Neuronal stem cell (in vitro differentiated cells): ENCODE data around the gene AUTS2.

Source experiments
- DNase-seq: peaks from one replicate; pipeline ENCODE4 v3.0.0-alpha.2; 2013; ENCODE audit warnings: low spot score
- H2AFZ ChIP-seq: one replicate; pipeline ENCODE4 v1.6.1; 2013; ENCODE audit warnings: mild to moderate bottlenecking, low read length, inconsistent platforms
- H2AK5ac ChIP-seq: 2 replicates; pipeline ENCODE4 v1.6.1; 2013; ENCODE audit warnings: low read depth, mild to moderate bottlenecking, inconsistent platforms, low read length, moderate library complexity, mixed read lengths
- H2BK120ac ChIP-seq: 2 replicates; pipeline ENCODE4 v1.6.1; 2013; ENCODE audit warnings: low read depth, mild to moderate bottlenecking, inconsistent platforms, low read length, moderate library complexity, mixed read lengths
- H2BK12ac ChIP-seq: one replicate; pipeline ENCODE4 v1.6.1; 2013; ENCODE audit warnings: low read length, inconsistent platforms
- H2BK15ac ChIP-seq: 2 replicates; pipeline ENCODE4 v1.6.1; 2013; ENCODE audit warnings: mild to moderate bottlenecking, low read length, inconsistent platforms, mixed read lengths
- H2BK5ac ChIP-seq: one replicate; pipeline ENCODE4 v1.6.1; 2013; ENCODE audit warnings: inconsistent platforms, mild to moderate bottlenecking, low read length, moderate library complexity
- H3K14ac ChIP-seq: one replicate; pipeline ENCODE4 v1.6.1; 2013; ENCODE audit warnings: low read length, inconsistent platforms
- H3K18ac ChIP-seq: 2 replicates; pipeline ENCODE4 v1.6.1; 2013; ENCODE audit warnings: low read length, inconsistent platforms
- H3K23ac ChIP-seq: 2 replicates; pipeline ENCODE4 v1.6.1; 2013; ENCODE audit warnings: low read depth, mild to moderate bottlenecking, mixed read lengths, low read length, inconsistent platforms; ENCODE audit not compliant: poor library complexity
- H3K27ac ChIP-seq: replicated peaks from 3 replicates; pipeline ENCODE4 v1.5.1; 2013; ENCODE audit warnings: low read length, inconsistent platforms
- H3K27me3 ChIP-seq, 3 experiments: 2 replicates each; pipeline ENCODE4 v1.6.1; 2013; ENCODE audit warnings: low read length in 3 of 3, mild to moderate bottlenecking in 2 of 3, inconsistent platforms in 1 of 3, low read depth in 1 of 3, mixed read lengths in 1 of 3, moderate library complexity in 1 of 3; ENCODE audit not compliant: control insufficient read depth in 3 of 3, insufficient read depth in 3 of 3
- H3K36me3 ChIP-seq, 2 donors: replicated peaks in 1 of 2; 2 replicates each; pipeline ENCODE4 v1.6.1; 2013; ENCODE audit warnings: low read length in 2 of 2; ENCODE audit not compliant: control insufficient read depth in 2 of 2, insufficient read depth in 2 of 2
- H3K4ac ChIP-seq: 2 replicates; pipeline ENCODE4 v1.6.1; 2013; ENCODE audit warnings: inconsistent platforms, mild to moderate bottlenecking, low read length, moderate library complexity
- H3K4me1 ChIP-seq, 2 donors: 1 replicate in 1 of 2; 2 replicates in 1 of 2; pipeline ENCODE4 v1.6.1; 2013; ENCODE audit warnings: low read length in 2 of 2, low read depth in 1 of 2; ENCODE audit not compliant: control insufficient read depth in 2 of 2, insufficient read depth in 1 of 2
- H3K4me2 ChIP-seq: one replicate; pipeline ENCODE4 v1.6.1; 2013; ENCODE audit warnings: mild to moderate bottlenecking, low read length, inconsistent platforms; ENCODE audit not compliant: insufficient read depth, poor library complexity, severe bottlenecking
- H3K4me3 ChIP-seq, 2 donors: 2 replicates each; pipeline ENCODE4 v1.5.1; 2013; ENCODE audit warnings: low read length in 2 of 2, mild to moderate bottlenecking in 2 of 2, inconsistent platforms in 1 of 2, moderate library complexity in 1 of 2
- H3K79me1 ChIP-seq: one replicate; pipeline ENCODE4 v1.6.1; 2013; ENCODE audit warnings: low read depth, mild to moderate bottlenecking, inconsistent platforms, low read length, moderate library complexity
- H3K9ac ChIP-seq: one replicate; pipeline ENCODE4 v1.6.1; 2013; ENCODE audit warnings: mild to moderate bottlenecking, low read depth, low read length, inconsistent platforms; ENCODE audit not compliant: poor library complexity
- H3K9me3 ChIP-seq, 2 donors: replicated peaks in 1 of 2; 2 replicates each; pipeline versions ENCODE3 to v1.6.1; 2013; ENCODE audit warnings: low read length in 2 of 2, mild to moderate bottlenecking in 2 of 2, inconsistent platforms in 1 of 2, low read depth in 1 of 2, mixed read lengths in 1 of 2, moderate library complexity in 1 of 2; ENCODE audit not compliant: control insufficient read depth in 2 of 2, insufficient read depth in 1 of 2
- H4K8ac ChIP-seq: one replicate; pipeline ENCODE4 v1.6.1; 2013; ENCODE audit warnings: low read depth, mild to moderate bottlenecking, inconsistent platforms, low read length, moderate library complexity
- H4K91ac ChIP-seq: one replicate; pipeline ENCODE4 v1.6.1; 2013; ENCODE audit warnings: low read length, low read depth, mild to moderate bottlenecking, inconsistent platforms; ENCODE audit not compliant: poor library complexity
- WGBS, 2 donors: extraction: QIAGEN DNeasy Blood & Tissue Kit; methylation state at CpG; one replicate each; pipeline ENCODE4 v1.1.7; 2013; ENCODE audit warnings: missing lambda C conversion rate in 2 of 2, mixed read lengths in 1 of 2; ENCODE audit not compliant: insufficient read length in 2 of 2, insufficient replicate concordance in 1 of 2; ENCODE audit errors: extremely low coverage in 2 of 2; 5-methylcytosine and 5-hydroxymethylcytosine counted together

Gene AUTS2

GRCh38 chr7:70341446-70341845 lies 743.2 kb downstream of the AUTS2 start:
- no peak overlapping the region for H3K27ac ChIP-seq
- no peak for DNase-seq
- H3K27me3 ChIP-seq: no peaks in the 10 kb centered on the region
- H2BK15ac ChIP-seq: no peak overlapping the region
- no peak overlapping the region for H2BK120ac ChIP-seq
- no peak overlapping the region for H3K14ac ChIP-seq
- H3K9ac ChIP-seq: no peak overlapping the region
- H3K4me3 ChIP-seq: no peak overlapping the region
- peaks cover 3 to 14% of the 10 kb centered on the region in 2 donors for H3K4me1 ChIP-seq
- no peaks in the 10 kb centered on the region for H3K36me3 ChIP-seq
- H3K18ac ChIP-seq: no peak overlapping the region
- no peak overlapping the region for H2AK5ac ChIP-seq
- no peak overlapping the region for H2BK12ac ChIP-seq
- H3K23ac ChIP-seq: no peak overlapping the region
- no peak overlapping the region for H4K91ac ChIP-seq
- no peak overlapping the region for H2AFZ ChIP-seq
- no peak overlapping the region for H3K4me2 ChIP-seq
- H3K79me1 ChIP-seq: no peaks in the 10 kb centered on the region
- no CpG with 5 or more reads among the region's 2 CpGs for WGBS, 2 donors
- no peaks in the 10 kb centered on the region for H3K9me3 ChIP-seq
- H4K8ac ChIP-seq: no peak overlapping the region
- no peak overlapping the region for H3K4ac ChIP-seq
- no peak overlapping the region for H2BK5ac ChIP-seq

DNA sequence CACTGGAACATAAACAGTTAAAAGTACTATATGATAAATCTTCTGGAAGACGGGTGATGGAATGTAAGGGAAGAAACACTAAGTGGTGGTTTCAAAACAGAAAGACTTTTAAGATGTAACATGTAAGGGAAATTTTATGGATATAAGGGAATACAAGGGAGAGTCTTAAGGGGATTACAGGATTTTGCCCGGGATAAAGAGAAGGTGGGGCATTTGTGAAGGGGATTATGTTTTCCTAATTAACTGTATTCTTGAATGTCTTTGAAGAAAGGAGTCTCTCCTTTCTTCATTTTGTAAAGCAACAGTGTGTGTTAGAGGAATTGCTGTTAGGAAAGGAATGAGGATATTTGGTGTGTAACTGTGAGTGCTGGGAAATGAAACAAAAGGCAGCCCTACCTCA lies 745.2 kb downstream of the AUTS2 start:
- Histone ChIP-seq H2AFZ (no peak overlapping the region), H3K4me2 (no peak overlapping the region), H3K9ac (no peak overlapping the region), H3K18ac (no peak overlapping the region), H3K27me3 (peaks cover 0 to 4% (median 0%) of the 10 kb centered on the region in 3 experiments), H3K79me1 (no peaks in the 10 kb centered on the region), H3K27ac (no peak overlapping the region), H2AK5ac (no peak overlapping the region), H2BK120ac (no peak overlapping the region), H4K8ac (no peak overlapping the region), H3K9me3 (no peaks in the 10 kb centered on the region), H3K23ac (no peak overlapping the region), H3K36me3 (no peaks in the 10 kb centered on the region), H3K4me3 (no peak overlapping the region), H2BK15ac (no peak overlapping the region), H2BK5ac (no peak overlapping the region), H4K91ac (no peak overlapping the region), H3K4ac (no peak overlapping the region), H3K4me1 (peaks cover 0 to 14% of the 10 kb centered on the region in 2 donors), H3K14ac (no peak overlapping the region), H2BK12ac (no peak overlapping the region)
- DNase-seq: no peak
- no CpG with 5 or more reads among the region's 2 CpGs for WGBS, 2 donors

GRCh38 chr7:70344726-70345125 lies 746.5 kb downstream of the AUTS2 start:
- no peak for DNase-seq
- no peak overlapping the region for H4K8ac ChIP-seq
- H3K27me3 ChIP-seq: peaks cover 0 to 4% (median 0%) of the 10 kb centered on the region in 3 experiments
- H4K91ac ChIP-seq: no peak overlapping the region
- no peak overlapping the region for H3K18ac ChIP-seq
- no peak overlapping the region for H2BK120ac ChIP-seq
- no peak overlapping the region for H2BK5ac ChIP-seq
- H3K23ac ChIP-seq: no peak overlapping the region
- no peak overlapping the region for H3K4ac ChIP-seq
- no peaks in the 10 kb centered on the region for H3K36me3 ChIP-seq
- H3K9me3 ChIP-seq: no peaks in the 10 kb centered on the region
- H2AK5ac ChIP-seq: no peak overlapping the region
- H3K27ac ChIP-seq: no peak overlapping the region
- no peak overlapping the region for H3K4me2 ChIP-seq
- H2BK15ac ChIP-seq: no peak overlapping the region
- H3K14ac ChIP-seq: no peak overlapping the region
- H3K9ac ChIP-seq: no peak overlapping the region
- H2AFZ ChIP-seq: no peak overlapping the region
- H3K4me1 ChIP-seq: peaks cover 0 to 14% of the 10 kb centered on the region in 2 donors
- H2BK12ac ChIP-seq: no peak overlapping the region
- no CpG with 5 or more reads among the region's 2 CpGs for WGBS, 2 donors
- H3K4me3 ChIP-seq: no peak overlapping the region
- no peaks in the 10 kb centered on the region for H3K79me1 ChIP-seq

- no peak overlapping the region for H2AK5ac ChIP-seq
- H3K14ac ChIP-seq: no peak overlapping the region
- H3K27ac ChIP-seq: no peak overlapping the region
- H2BK5ac ChIP-seq: no peak overlapping the region
- H2BK12ac ChIP-seq: peak overlapping the region; percentile 49
- no peak overlapping the region for H2BK120ac ChIP-seq
- no CpG with 5 or more reads among the region's 5 CpGs for WGBS, 2 donors
- H2BK15ac ChIP-seq: no peak overlapping the region
- H4K8ac ChIP-seq: no peak overlapping the region
- H3K9ac ChIP-seq: no peak overlapping the region
- no peak overlapping the region for H3K23ac ChIP-seq
- no peaks in the 10 kb centered on the region for H3K9me3 ChIP-seq
- no peaks in the 10 kb centered on the region for H3K79me1 ChIP-seq
- H3K4me3 ChIP-seq: no peak overlapping the region
- no peak overlapping the region for H3K4ac ChIP-seq
- H2AFZ ChIP-seq: no peak overlapping the region
- no peak overlapping the region for H3K4me2 ChIP-seq
- peaks cover 0 to 9% of the 10 kb centered on the region in 2 donors for H3K4me1 ChIP-seq
- no peak overlapping the region for H4K91ac ChIP-seq
- H3K36me3 ChIP-seq: no peaks in the 10 kb centered on the region
- peaks cover 0 to 4% (median 0%) of the 10 kb centered on the region in 3 experiments for H3K27me3 ChIP-seq
- no peak for DNase-seq
- no peak overlapping the region for H3K18ac ChIP-seq
Measured at GRCh38 chr7:70346844-70347462, 748.7 kb downstream of the AUTS2 start.
